ENCODE measurements around the gene TST.
A peak's percentile ranks its signal among the peaks of the same experiment; 100 is the strongest.

Gene TST

DNA sequence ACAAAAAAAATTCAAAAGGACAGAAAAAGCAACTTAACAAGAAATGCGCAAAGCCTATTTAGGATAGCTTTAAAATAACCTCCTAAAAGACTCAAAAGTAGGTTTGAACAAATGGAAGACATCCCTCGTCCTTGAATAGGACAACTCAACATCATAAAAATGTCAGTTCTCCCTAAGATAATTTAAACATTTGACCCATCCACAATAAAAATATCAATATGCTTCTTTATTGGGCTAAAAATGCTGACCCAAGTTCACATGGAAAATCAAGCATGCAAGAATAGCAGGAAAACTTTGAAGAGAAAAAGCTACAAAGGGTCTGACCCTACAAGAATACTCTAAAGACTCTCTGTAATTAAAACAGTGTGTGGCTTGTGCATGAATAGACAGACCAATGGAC is 20.2 kb upstream of the TST start:
- H3K27ac Mint-ChIP-seq, result no peak overlapping the region

DNA sequence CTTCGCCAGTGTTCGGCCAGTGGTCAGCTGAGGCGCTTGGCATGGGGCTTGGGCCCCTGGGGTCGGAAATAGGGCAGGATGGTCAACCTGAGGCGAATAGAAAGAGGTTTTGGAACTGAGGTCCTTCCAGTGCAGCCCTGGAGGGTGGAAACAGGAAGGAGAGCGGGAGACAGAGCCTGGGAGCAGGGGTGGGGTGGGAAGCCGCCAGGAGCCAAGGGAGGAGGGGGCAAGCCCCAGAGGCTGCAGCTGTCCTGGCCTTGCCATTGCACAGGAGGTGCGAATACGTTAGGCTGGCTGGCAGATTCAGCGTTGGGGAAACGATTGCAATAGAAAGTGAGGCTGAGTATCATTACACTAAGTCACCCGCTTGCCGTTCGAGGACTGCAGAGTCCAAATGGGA is 18.4 kb upstream of the TST start:
- DNase-seq, result no peak
- Mint-ChIP-seq H3K9me3 (no peaks in the 10 kb centered on the region), H3K27ac (no peak overlapping the region), H3K4me3 (no peak overlapping the region), H3K4me1 (peaks cover 28% of the 10 kb centered on the region), H3K36me3 (ENCODE audit: low read depth) (no peaks in the 10 kb centered on the region), H3K27me3 (ENCODE audit: low read depth, poor library complexity) (peaks cover 9% of the 10 kb centered on the region)
- TF ChIP-seq, protein P1, sequence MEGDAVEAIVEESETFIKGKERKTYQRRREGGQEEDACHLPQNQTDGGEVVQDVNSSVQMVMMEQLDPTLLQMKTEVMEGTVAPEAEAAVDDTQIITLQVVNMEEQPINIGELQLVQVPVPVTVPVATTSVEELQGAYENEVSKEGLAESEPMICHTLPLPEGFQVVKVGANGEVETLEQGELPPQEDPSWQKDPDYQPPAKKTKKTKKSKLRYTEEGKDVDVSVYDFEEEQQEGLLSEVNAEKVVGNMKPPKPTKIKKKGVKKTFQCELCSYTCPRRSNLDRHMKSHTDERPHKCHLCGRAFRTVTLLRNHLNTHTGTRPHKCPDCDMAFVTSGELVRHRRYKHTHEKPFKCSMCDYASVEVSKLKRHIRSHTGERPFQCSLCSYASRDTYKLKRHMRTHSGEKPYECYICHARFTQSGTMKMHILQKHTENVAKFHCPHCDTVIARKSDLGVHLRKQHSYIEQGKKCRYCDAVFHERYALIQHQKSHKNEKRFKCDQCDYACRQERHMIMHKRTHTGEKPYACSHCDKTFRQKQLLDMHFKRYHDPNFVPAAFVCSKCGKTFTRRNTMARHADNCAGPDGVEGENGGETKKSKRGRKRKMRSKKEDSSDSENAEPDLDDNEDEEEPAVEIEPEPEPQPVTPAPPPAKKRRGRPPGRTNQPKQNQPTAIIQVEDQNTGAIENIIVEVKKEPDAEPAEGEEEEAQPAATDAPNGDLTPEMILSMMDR (IDR thresholded peaks at IDR 0.05), result no peak

More for the DNA sequence above, 20.2 kb upstream of the TST start:
- H3K36me3 Mint-ChIP-seq (ENCODE audit: low read depth), result no peaks in the 10 kb centered on the region
- H3K27me3 Mint-ChIP-seq (ENCODE audit: low read depth, poor library complexity), result peaks cover 6% of the 10 kb centered on the region
- TF ChIP-seq, protein P1 (IDR thresholded peaks at IDR 0.05), result no peak
- H3K9me3 Mint-ChIP-seq, result no peaks in the 10 kb centered on the region
- H3K4me3 Mint-ChIP-seq, result no peak overlapping the region
- DNase-seq, result no peak
- H3K4me1 Mint-ChIP-seq, result peaks cover 25% of the 10 kb centered on the region

DNA sequence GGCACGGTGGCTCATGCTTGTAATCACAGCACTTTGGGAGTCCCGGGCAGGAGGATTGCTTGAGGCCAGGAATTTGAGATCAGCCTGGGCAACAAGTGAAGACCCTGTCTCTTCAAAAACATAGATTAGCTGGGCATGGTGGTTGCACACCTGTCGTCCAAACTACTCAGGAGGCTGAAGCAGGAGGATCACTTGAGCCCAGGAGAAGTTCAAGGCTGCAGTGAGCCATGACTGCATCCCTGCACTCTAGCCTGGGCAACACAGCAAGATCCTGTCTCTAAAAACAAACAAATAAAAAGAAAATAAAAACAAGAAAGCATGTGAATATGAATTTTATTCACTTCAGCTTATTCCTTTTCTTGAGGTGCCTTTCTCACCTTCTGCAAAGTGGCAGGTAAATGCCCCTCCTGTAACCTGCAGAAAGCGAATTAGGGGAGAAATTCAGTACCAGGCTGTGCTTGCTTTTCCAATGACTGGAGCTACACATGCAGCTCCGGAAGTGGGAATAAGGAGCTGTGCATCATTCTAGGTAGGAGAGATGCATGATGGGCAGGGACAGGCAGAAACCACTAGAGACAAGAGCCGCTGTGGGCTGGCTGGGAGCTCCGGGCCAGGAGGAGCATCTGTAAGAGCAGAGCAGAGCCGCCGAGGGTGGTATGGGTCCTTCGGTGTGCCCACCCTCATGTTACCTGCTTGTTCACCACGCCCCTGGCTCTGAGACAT is 17.6 kb upstream of the TST start:
- Mint-ChIP-seq H3K27ac (no peak overlapping the region), H3K4me3 (no peak overlapping the region), H3K4me1 (peaks cover 33% of the 10 kb centered on the region), H3K36me3 (ENCODE audit: low read depth) (no peaks in the 10 kb centered on the region), H3K27me3 (ENCODE audit: low read depth, poor library complexity) (peaks cover 9% of the 10 kb centered on the region), H3K9me3 (no peaks in the 10 kb centered on the region)
- DNase-seq, result no peak
- TF ChIP-seq, protein P1 (IDR thresholded peaks at IDR 0.05), result no peak

DNA sequence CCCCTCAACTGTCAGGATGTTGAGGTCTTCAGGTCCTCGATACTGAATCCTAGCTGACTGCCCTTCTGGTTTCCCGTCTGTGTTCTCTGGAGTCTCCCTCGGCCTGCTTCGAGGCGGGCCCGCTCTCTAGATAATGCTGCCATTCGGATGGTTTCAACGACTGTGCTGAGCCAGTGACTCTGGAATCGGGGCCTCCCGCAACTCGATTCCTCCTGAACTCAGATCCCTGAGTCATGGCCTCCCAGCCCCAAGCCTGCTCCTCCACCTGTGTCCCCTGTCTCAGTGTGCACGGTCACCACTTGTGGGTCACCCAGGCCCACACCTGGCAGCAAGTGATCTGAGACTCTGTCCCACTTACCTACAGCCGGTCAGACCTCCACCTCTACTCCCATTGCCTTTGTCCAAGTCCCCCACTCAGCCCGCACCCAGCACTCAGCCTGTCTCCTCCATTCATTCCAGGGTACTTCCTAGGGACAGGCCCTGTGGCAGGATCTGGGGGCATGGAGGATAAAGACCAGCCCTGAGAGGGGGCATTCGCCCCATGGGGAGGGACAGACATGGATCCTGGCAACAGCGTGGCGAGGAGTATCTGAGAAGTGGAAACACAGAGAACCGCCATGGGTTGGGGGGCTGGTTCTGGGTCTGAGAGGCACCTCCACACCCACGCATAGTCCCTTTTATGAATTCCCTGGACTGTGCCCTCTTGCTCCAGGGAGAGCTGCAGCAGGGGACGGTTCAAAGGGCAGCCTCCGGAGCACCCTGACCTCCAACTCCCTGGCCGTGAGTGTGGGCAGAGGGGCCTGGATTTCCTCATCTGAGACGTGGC is 14.6 kb upstream of the TST start:
- no peak for DNase-seq
- TF ChIP-seq, protein P1 (IDR thresholded peaks at IDR 0.05), result no peak
- Mint-ChIP-seq H3K4me3 (no peak overlapping the region), H3K9me3 (no peaks in the 10 kb centered on the region), H3K4me1 (peaks cover 30% of the 10 kb centered on the region), H3K27ac (peak overlapping the region; percentile 68), H3K36me3 (ENCODE audit: low read depth) (no peaks in the 10 kb centered on the region), H3K27me3 (ENCODE audit: low read depth, poor library complexity) (peaks cover 11% of the 10 kb centered on the region)

DNA sequence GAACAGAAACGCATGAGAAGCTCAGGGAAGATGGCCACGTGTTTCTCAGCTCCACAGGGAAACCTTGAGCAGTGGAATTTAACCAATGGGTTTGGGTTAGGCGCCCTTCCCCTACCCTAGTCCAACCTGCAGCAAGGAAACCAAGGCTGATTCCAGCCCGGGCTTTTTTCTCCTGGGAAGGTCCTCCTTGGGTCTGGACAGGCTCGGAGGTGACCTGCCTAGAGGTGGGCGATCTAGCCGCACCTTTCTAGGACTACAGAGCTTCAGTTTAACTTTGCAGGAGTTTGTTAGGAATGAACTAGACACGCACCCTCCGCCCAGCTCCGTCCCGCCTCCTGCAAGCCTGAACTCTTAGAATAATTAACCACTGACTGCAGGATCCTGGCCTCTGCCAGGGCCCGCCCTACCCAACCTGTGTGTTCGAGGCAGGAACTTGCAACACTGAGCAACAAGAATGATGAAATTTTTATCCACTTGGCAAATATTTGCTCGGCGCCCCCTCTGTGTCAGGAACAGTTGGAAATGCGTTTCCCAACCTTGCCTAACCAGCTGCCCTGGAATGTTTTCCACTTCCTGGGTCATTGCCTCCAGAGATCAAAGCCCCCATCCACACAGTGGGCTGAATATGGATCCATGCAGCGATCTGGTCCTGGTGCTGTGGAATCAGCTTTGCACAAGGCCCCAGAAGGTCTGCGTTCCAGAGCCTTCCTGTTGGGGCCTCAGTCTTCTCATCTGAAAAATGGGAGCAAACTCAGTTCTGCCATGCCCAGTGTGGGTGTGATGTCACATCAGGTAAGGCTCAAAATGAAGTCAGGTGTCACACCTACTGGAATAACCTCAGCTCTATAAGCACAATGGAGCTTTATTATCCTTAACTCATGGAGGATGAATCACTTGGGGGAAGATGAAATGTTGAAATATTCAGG is 13.6 kb upstream of the TST start:
- Mint-ChIP-seq H3K4me1 (peaks cover 30% of the 10 kb centered on the region), H3K27ac (no peak overlapping the region), H3K27me3 (ENCODE audit: low read depth, poor library complexity) (peaks cover 11% of the 10 kb centered on the region), H3K36me3 (ENCODE audit: low read depth) (peaks cover 2% of the 10 kb centered on the region), H3K4me3 (no peak overlapping the region), H3K9me3 (no peaks in the 10 kb centered on the region)
- TF ChIP-seq, protein P1 (IDR thresholded peaks at IDR 0.05), result no peak
- no peak for DNase-seq
